Prostate gland (tissue), 2 donors: ENCODE measurements around the gene GALNT3. TPM values are rescaled to one million over a fixed set of nuclear protein-coding genes. Genes with fewer than 3 reads are reported as not detected.

ENCODE experiments used
- DNase-seq: peaks from one replicate; pipeline ENCODE4 v3.0.0-alpha.2; 2019; ENCODE audit warnings: low spot score
- H3K27ac ChIP-seq, 2 donors: fragments of 200-600 bp; sonication (generic); 2 replicates each; pipeline ENCODE4 v1.5.1; 2017 to 2019
- H3K27me3 ChIP-seq: fragments of 200-600 bp; sonication (generic); replicated peaks from 2 replicates; pipeline ENCODE4 v1.5.1; 2019; ENCODE audit not compliant: insufficient read depth
- H3K36me3 ChIP-seq, 2 donors: fragments of 200-600 bp; sonication (generic); 1 replicate in 1 of 2; 2 replicates in 1 of 2; pipeline versions ENCODE4 v1.5.1 to v1.8.1; 2017 to 2019
- H3K4me1 ChIP-seq: fragments of 200-600 bp; sonication (generic); replicated peaks from 2 replicates; pipeline ENCODE4 v1.5.1; 2019
- H3K4me3 ChIP-seq, 2 donors: fragments of 200-600 bp; sonication (generic); 2 replicates each; pipeline ENCODE4 v1.5.1; 2017 to 2019
- H3K9me3 ChIP-seq: fragments of 200-600 bp; sonication (generic); 2 replicates; pipeline ENCODE4 v1.5.1; 2017
- POLR2A ChIP-seq: fragments of 450-650 bp; IDR thresholded peaks from one replicate; pipeline ENCODE4 v1.6.1; 2016; ENCODE audit warnings: antibody characterized with exemption, mild to moderate bottlenecking
- POLR2AphosphoS5 ChIP-seq: sonication (generic); formaldehyde crosslinking; IDR thresholded peaks from one replicate; pipeline ENCODE4 v1.6.1; 2017; ENCODE audit warnings: antibody characterized with exemption
- WGBS: methylation state at CpG from one replicate; pipeline ENCODE4 v1.1.5; 2018; 5-methylcytosine and 5-hydroxymethylcytosine counted together
- intact Hi-C: fragments of 100-400 bp; cut with DNase I; formaldehyde crosslinking; loops from one replicate; pipeline ENCODE4 v1.14.2; 2022
- total RNA-seq, 2 donors: library from RNA; depleted of rRNA; stranded (reverse); fragments of >200 nt; gene quantifications; one replicate each; pipeline ENCODE4 v1.1.0, GENCODE V29; 2016
- TF ChIP-seq, protein P1 (sequence below), 4 experiments: fragments of 200-600 bp in 2 of 4; fragments of 450-650 bp in 2 of 4; sonication (generic) in 2 of 4; IDR thresholded peaks; 1 replicate in 3 of 4; 2 replicates in 1 of 4; pipeline ENCODE4 v1.5.1; 2016 to 2019; ENCODE audit warnings: antibody characterized with exemption in 4 of 4, mild to moderate bottlenecking in 2 of 4, moderate library complexity in 2 of 4

Gene GALNT3
- total RNA-seq, 2 donors from 2014 or later: 24.5 to 69.9 TPM

DNA sequence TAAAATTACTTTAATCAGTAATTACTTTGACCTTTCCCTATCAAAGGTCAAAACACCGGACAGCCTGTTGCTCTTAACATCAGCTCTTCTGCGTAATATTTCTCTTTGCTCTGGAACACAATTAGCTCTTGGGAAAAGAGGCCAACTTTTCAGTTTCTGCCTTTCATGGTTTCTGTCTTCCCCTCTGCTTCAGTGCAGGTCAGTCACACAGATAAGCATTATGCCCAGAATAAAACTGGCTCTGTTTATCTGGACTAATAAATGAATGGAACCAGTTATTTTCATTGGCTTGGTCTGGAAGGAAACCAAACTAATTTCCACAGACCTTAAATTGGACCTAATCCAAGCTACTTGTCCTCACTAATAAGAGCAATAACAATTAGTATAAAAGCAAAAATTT lies 26.2 kb upstream of the GALNT3 start:
- Histone ChIP-seq H3K27ac (no peak overlapping the region), H3K36me3 (no peaks in the 10 kb centered on the region), H3K4me3 (no peak overlapping the region), H3K27me3 (no peaks in the 10 kb centered on the region), H3K9me3 (no peaks in the 10 kb centered on the region), H3K4me1 (no peaks in the 10 kb centered on the region)
- intact Hi-C loops: no loop called here
- no peak for DNase-seq
- TF ChIP-seq, protein P1, sequence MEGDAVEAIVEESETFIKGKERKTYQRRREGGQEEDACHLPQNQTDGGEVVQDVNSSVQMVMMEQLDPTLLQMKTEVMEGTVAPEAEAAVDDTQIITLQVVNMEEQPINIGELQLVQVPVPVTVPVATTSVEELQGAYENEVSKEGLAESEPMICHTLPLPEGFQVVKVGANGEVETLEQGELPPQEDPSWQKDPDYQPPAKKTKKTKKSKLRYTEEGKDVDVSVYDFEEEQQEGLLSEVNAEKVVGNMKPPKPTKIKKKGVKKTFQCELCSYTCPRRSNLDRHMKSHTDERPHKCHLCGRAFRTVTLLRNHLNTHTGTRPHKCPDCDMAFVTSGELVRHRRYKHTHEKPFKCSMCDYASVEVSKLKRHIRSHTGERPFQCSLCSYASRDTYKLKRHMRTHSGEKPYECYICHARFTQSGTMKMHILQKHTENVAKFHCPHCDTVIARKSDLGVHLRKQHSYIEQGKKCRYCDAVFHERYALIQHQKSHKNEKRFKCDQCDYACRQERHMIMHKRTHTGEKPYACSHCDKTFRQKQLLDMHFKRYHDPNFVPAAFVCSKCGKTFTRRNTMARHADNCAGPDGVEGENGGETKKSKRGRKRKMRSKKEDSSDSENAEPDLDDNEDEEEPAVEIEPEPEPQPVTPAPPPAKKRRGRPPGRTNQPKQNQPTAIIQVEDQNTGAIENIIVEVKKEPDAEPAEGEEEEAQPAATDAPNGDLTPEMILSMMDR (IDR thresholded peaks at IDR 0.05): no peak
- TF ChIP-seq POLR2A: no peak
- no peak for TF ChIP-seq POLR2AphosphoS5
- WGBS: 36% methylated on average over 2 of the region's 2 CpGs

- intact Hi-C loops: no loop called here
- Histone ChIP-seq H3K27ac (no peak overlapping the region), H3K4me1 (no peaks in the 10 kb centered on the region), H3K27me3 (no peaks in the 10 kb centered on the region), H3K9me3 (no peaks in the 10 kb centered on the region), H3K36me3 (no peaks in the 10 kb centered on the region), H3K4me3 (no peak overlapping the region)
- 90% methylated on average over 1 of the region's 1 CpG for WGBS
- no peak for DNase-seq
- TF ChIP-seq POLR2AphosphoS5 (no peak), POLR2A (no peak)
- TF ChIP-seq, protein P1 (IDR thresholded peaks at IDR 0.05): no peak
These were observed 24.9 kb upstream of the GALNT3 start for GRCh38 chr2:165818920-165819319.

DNA sequence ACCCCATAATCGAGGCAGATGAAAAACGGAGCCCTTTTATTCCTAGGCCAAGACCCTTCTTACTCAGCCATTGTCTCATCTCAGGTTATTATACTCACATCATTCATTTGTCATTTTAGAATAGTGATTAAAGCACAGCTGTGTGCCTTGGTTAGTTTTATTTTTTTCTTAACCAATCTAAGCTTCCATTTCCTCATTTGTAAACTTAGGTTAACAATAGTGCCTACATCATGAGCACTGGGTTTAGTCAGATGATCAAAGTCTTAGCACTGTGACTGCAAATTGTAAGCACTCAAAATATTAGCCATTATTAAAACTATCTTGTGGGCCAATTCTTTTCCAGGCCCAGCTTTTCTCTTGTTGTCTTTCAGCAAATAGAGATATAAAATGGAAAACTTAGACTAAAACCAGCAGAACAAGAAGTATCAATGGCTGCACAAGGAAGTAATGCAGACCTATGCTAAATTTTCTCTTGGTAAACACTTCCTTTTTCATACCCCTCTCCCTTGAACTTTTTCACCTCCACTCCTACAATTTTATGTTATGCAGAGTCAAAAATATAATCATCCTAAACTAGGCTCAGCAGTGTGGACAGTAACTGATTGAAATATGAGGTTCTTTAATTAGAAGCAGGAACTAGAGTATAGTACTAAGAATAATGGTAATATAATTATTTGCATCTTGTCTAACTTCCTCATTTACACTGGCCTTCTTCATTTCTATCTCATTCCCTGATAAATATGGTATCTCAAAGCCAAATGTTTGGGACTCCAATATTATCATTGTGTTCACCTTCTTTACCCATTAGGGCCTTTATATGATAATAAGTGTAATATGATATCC lies 21.5 kb upstream of the GALNT3 start:
- TF ChIP-seq, protein P1 (IDR thresholded peaks at IDR 0.05): no peak
- TF ChIP-seq POLR2A (no peak), POLR2AphosphoS5 (no peak)
- H3K4me1 ChIP-seq: no peaks in the 10 kb centered on the region
- H3K36me3 ChIP-seq: no peaks in the 10 kb centered on the region
- WGBS: 82% methylated on average over 2 of the region's 2 CpGs
- DNase-seq: no peak
- no peak overlapping the region for H3K4me3 ChIP-seq
- intact Hi-C loops: no loop called here
- no peak overlapping the region for H3K27ac ChIP-seq
- no peaks in the 10 kb centered on the region for H3K9me3 ChIP-seq
- H3K27me3 ChIP-seq: no peaks in the 10 kb centered on the region

DNA sequence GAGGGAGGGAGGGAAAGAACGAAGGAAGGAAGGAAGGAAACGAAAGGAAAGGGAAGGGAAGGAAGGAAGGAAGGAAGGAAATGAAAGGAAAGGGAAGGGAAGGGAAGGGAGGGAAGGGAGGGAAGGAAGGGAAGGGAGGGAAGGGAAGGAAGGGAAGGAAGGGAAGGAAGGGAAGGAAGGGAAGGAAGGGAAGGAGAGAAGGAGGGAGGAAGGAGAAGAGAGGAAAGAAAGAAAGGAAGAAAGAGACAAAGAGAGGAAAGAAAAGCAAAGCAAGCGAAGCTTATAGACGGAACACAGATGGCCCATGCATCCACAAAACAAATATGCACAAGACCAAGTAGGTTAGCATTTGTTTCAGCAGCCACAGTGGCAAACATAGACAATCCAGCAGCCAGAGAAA lies 20.4 kb upstream of the GALNT3 start:
- TF ChIP-seq POLR2AphosphoS5: no peak
- TF ChIP-seq, protein P1 (IDR thresholded peaks at IDR 0.05): no peak
- TF ChIP-seq POLR2A: no peak
- WGBS: 75% methylated on average over 4 of the region's 4 CpGs
- no peak for DNase-seq
- no peaks in the 10 kb centered on the region for H3K27me3 ChIP-seq
- no peak overlapping the region for H3K27ac ChIP-seq
- no peak overlapping the region for H3K4me3 ChIP-seq
- no peaks in the 10 kb centered on the region for H3K4me1 ChIP-seq
- H3K36me3 ChIP-seq: no peaks in the 10 kb centered on the region
- intact Hi-C loops: no loop called here
- no peaks in the 10 kb centered on the region for H3K9me3 ChIP-seq
